Posterior vena cava (tissue), 2 donors: Measurements from ENCODE around the gene AGBL4. TPM values are rescaled to one million over a fixed set of nuclear protein-coding genes. Genes with fewer than 3 reads are reported as not detected.

Experiments
- DNase-seq: peaks from one replicate; pipeline ENCODE4 v3.0.0-alpha.2; 2020; ENCODE audit warnings: low spot score
- intact Hi-C, 2 donors: fragments of 100-400 bp; cut with DNase I; formaldehyde crosslinking; loops; one replicate each; pipeline versions ENCODE4 v1.14.1 to v1.14.2; 2022 to 2023
- total RNA-seq, 2 donors: library from RNA; stranded (reverse); fragmentation: NEBNext Ultra II Directional; extraction: Animal tissue kit (Norgen Biotek cat#: 25700); gene quantifications; one replicate each; pipeline ENCODE4 v1.2.1, GENCODE V29; 2021
- donor health status: DM: yes; HTN: yes; CAD: no.
- donor health status: DM: yes; HTN: yes; CAD: no.

AGBL4 gene
- total RNA-seq, 2 donors from 2014 or later, result not detected

GRCh38 chr1:48996311-48996710, 1027.4 kb downstream of the AGBL4 start:
- intact Hi-C loops, result no loop called here

GRCh38 chr1:48988633-48989197, 1035.0 kb downstream of the AGBL4 start:
- intact Hi-C loops, result no loop called here
- DNase-seq, result no peak

More at GRCh38 chr1:48996311-48996710, 1027.4 kb downstream of the AGBL4 start:
- no peak for DNase-seq

GRCh38 chr1:48979940-48980339, 1043.8 kb downstream of the AGBL4 start:
- DNase-seq, result no peak
- intact Hi-C loops, result no loop called here

- intact Hi-C loops, result no loop called here
- no peak for DNase-seq
Observed at GRCh38 chr1:48978413-48978812, 1045.3 kb downstream of the AGBL4 start.

GRCh38 chr1:48977273-48977672, 1046.5 kb downstream of the AGBL4 start:
- intact Hi-C loops, result no loop called here
- no peak for DNase-seq

GRCh38 chr1:48969971-48970370, 1053.8 kb downstream of the AGBL4 start:
- no peak for DNase-seq

GRCh38 chr1:48967318-48967717, 1056.4 kb downstream of the AGBL4 start:
- no peak for DNase-seq
- intact Hi-C loops, result no loop called here

More at GRCh38 chr1:48969971-48970370, 1053.8 kb downstream of the AGBL4 start:
- intact Hi-C loops, result no loop called here

GRCh38 chr1:48966583-48966982, 1057.2 kb downstream of the AGBL4 start:
- intact Hi-C loops, result no loop called here
- DNase-seq, result no peak

GRCh38 chr1:48960320-48960719, 1063.4 kb downstream of the AGBL4 start:
- DNase-seq, result no peak
- intact Hi-C loops, result no loop called here

- no peak for DNase-seq
- intact Hi-C loops, result no loop called here
Observed at GRCh38 chr1:48955774-48956173, 1068.0 kb downstream of the AGBL4 start.

GRCh38 chr1:48953617-48954016, 1070.1 kb downstream of the AGBL4 start:
- DNase-seq, result no peak
- intact Hi-C loops, result no loop called here

GRCh38 chr1:48948562-48948961, 1075.2 kb downstream of the AGBL4 start:
- no peak for DNase-seq
- intact Hi-C loops, result no loop called here

GRCh38 chr1:48947761-48948537, 1075.8 kb downstream of the AGBL4 start:
- no peak for DNase-seq
- intact Hi-C loops, result no loop called here

- intact Hi-C loops, result no loop called here
- no peak for DNase-seq
Observed at GRCh38 chr1:48946070-48946469, 1077.7 kb downstream of the AGBL4 start.

- no peak for DNase-seq
- intact Hi-C loops, result no loop called here
Observed at GRCh38 chr1:48944811-48945210, 1078.9 kb downstream of the AGBL4 start.

- no peak for DNase-seq
- intact Hi-C loops, result no loop called here
Observed at GRCh38 chr1:48943826-48944225, 1079.9 kb downstream of the AGBL4 start.

GRCh38 chr1:48943393-48943792, 1080.4 kb downstream of the AGBL4 start:
- DNase-seq, result no peak
- intact Hi-C loops, result no loop called here

GRCh38 chr1:48940962-48941732, 1082.6 kb downstream of the AGBL4 start:
- intact Hi-C loops, result no loop called here
- no peak for DNase-seq

GRCh38 chr1:48940354-48940753, 1083.4 kb downstream of the AGBL4 start:
- no peak for DNase-seq
- intact Hi-C loops, result no loop called here

- no peak for DNase-seq
- intact Hi-C loops, result loop anchor here in 1 of 2 donors (5.0 kb wide), 1 partner anchor 128 kb away; no protein-coding TSS in a partner anchor
Observed at GRCh38 chr1:48939828-48940227, 1083.9 kb downstream of the AGBL4 start.
